Measurements from ENCODE around the gene TGM2.

- TF ChIP-seq POLR2AphosphoS5 (IDR thresholded peaks at IDR 0.05): no peak
- TF ChIP-seq CTCF (IDR thresholded peaks at IDR 0.05): no peak
- no peak for TF ChIP-seq EP300 (IDR thresholded peaks at IDR 0.05; ENCODE audit: low read depth)
- no peak for TF ChIP-seq POLR2A (IDR thresholded peaks at IDR 0.05)
Observed at GRCh38 chr20:38202153-38202981, 37.3 kb upstream of the TGM2 start.
